Osteocyte (in vitro differentiated cells): Measurements from ENCODE around the gene IL9R. TPM values are rescaled to one million over a fixed set of nuclear protein-coding genes. Genes with fewer than 3 reads are reported as not detected.
A peak's percentile ranks its signal among the peaks of the same experiment; 100 is the strongest.
"Not testable (repeated sequence)": the region's sequence is repeated elsewhere in the genome, so short reads cannot be mapped to it uniquely, and the experiment has no call there.

Experiments
- DNase-seq: peaks from one replicate; pipeline ENCODE4 v3.0.0; 2021; ENCODE audit warnings: mixed read lengths; ENCODE audit not compliant: unreplicated experiment; ENCODE audit errors: extremely low spot score
- H3K27ac Mint-ChIP-seq: one replicate; pipeline ENCODE4 v1.8.0; 2021; ENCODE audit warnings: mild to moderate bottlenecking, mixed read lengths; ENCODE audit not compliant: unreplicated experiment
- H3K27me3 Mint-ChIP-seq: one replicate; pipeline ENCODE4 v1.8.0; 2021; ENCODE audit warnings: mixed read lengths; ENCODE audit not compliant: unreplicated experiment
- H3K36me3 Mint-ChIP-seq: one replicate; pipeline ENCODE4 v1.8.0; 2021; ENCODE audit warnings: mixed read lengths; ENCODE audit not compliant: unreplicated experiment
- H3K4me1 Mint-ChIP-seq: one replicate; pipeline ENCODE4 v1.8.0; 2021; ENCODE audit warnings: mixed read lengths; ENCODE audit not compliant: unreplicated experiment
- H3K4me3 Mint-ChIP-seq: one replicate; pipeline ENCODE4 v1.8.0; 2021; ENCODE audit warnings: mild to moderate bottlenecking, moderate library complexity, mixed read lengths; ENCODE audit not compliant: unreplicated experiment
- H3K9me3 Mint-ChIP-seq: one replicate; pipeline ENCODE4 v1.8.0; 2021; ENCODE audit warnings: mixed read lengths; ENCODE audit not compliant: unreplicated experiment
- total RNA-seq: library from RNA; stranded (reverse); gene quantifications from 2 replicates; pipeline ENCODE4 v1.2.1, GENCODE V29; 2021
- TF ChIP-seq, protein P1 (sequence below): fragments of 200-600 bp; sonication (generic); IDR thresholded peaks from 2 replicates; pipeline ENCODE4 v1.5.0; 2021; ENCODE audit warnings: antibody characterized with exemption, mild to moderate bottlenecking, moderate library complexity

IL9R gene
- total RNA-seq, 1 donor from 2014 or later, result not detected

DNA sequence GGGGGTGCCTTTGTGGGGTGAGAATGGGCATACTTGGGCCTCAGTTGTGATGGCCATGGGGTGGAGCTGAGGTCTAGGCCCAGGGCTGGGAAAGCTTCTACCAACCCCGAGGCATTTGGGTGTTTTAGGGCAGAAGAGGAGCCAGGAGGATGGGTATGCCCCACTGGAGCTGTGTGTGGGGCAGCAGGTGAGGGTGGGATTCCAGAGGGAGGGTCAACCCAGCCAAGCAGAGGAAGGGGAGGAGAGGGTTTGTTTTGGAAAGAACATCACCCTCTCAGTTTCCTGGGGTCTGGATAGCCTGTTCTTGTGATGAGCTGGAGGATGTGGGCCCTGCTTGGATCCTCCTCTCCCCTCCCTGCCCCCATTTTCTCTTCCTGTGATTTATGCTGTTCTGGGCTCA lies 620 bp downstream of the IL9R start:
- TF ChIP-seq, protein P1, sequence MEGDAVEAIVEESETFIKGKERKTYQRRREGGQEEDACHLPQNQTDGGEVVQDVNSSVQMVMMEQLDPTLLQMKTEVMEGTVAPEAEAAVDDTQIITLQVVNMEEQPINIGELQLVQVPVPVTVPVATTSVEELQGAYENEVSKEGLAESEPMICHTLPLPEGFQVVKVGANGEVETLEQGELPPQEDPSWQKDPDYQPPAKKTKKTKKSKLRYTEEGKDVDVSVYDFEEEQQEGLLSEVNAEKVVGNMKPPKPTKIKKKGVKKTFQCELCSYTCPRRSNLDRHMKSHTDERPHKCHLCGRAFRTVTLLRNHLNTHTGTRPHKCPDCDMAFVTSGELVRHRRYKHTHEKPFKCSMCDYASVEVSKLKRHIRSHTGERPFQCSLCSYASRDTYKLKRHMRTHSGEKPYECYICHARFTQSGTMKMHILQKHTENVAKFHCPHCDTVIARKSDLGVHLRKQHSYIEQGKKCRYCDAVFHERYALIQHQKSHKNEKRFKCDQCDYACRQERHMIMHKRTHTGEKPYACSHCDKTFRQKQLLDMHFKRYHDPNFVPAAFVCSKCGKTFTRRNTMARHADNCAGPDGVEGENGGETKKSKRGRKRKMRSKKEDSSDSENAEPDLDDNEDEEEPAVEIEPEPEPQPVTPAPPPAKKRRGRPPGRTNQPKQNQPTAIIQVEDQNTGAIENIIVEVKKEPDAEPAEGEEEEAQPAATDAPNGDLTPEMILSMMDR, result no peak
- Mint-ChIP-seq H3K9me3 (no peaks in the 10 kb centered on the region), H3K4me3 (no peak overlapping the region), H3K27me3 (no peaks in the 10 kb centered on the region), H3K4me1 (no peaks in the 10 kb centered on the region), H3K36me3 (no peaks in the 10 kb centered on the region), H3K27ac (no peak overlapping the region)
- peak; percentile 36 for DNase-seq

DNA sequence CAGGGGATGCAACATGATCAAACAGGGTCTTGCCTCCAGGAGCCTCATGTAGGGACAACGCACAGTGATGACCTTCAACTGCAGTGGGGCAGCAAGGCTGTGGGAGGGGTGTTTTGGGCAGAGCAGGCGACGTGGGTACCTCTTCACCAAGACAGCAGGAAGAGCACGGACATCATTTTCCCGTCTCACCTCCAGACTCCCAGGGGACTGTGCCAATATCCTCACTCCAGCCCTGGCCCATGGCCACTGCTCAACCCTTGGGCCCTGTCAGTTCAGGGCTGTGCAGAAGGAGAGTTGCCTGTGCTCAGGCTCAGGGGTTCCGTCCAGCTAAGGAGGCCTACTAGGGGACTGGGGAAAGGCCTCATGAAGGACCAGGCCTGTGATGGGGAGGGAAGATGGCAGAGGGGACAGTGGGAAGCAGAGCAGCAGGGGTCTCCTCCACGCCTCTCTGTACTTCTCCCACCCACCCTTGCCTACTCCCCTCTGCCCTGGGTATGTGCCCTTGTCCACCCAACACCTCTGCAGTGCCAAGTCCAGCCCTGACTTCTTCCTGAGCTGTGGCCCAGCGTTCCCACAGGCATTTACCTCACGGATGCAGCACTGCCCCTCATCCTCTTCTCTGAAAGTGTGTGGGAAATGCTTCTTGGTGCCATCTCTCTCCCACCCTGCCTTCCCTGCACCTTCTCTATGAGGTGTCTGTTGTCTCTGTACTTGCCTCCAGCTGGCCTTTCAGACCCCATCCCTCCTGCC lies 1.4 kb downstream of the IL9R start:
- TF ChIP-seq, protein P1, result no peak
- no peaks in the 10 kb centered on the region for H3K36me3 Mint-ChIP-seq
- H3K9me3 Mint-ChIP-seq, result no peaks in the 10 kb centered on the region
- H3K27ac Mint-ChIP-seq, result no peak overlapping the region
- no peaks in the 10 kb centered on the region for H3K4me1 Mint-ChIP-seq
- H3K4me3 Mint-ChIP-seq, result no peak overlapping the region
- peak; percentile 75 for DNase-seq
- no peaks in the 10 kb centered on the region for H3K27me3 Mint-ChIP-seq

DNA sequence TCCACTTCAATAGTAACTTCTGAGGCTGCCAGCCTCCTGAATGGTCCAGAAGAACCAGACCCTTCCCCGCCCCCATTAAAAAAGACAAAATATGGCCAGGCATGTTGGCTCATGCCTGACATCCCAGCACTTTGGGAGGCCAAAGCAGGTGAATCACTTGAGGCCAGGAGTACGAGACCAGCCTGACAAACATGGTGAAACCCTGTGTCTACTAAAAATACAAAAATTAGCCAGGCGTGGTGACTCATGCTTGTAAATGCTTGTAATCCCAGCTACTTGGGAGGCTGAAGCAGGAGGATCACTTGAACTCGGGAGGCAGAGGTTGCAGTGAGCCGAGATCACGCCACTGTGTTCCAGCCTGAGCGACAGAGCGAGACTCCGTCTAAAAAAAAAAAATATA lies 2.3 kb downstream of the IL9R start:
- H3K27ac Mint-ChIP-seq, DNase-seq, H3K27me3 Mint-ChIP-seq, H3K36me3 Mint-ChIP-seq, H3K9me3 Mint-ChIP-seq, H3K4me1 Mint-ChIP-seq, H3K4me3 Mint-ChIP-seq: not testable (repeated sequence)

DNA sequence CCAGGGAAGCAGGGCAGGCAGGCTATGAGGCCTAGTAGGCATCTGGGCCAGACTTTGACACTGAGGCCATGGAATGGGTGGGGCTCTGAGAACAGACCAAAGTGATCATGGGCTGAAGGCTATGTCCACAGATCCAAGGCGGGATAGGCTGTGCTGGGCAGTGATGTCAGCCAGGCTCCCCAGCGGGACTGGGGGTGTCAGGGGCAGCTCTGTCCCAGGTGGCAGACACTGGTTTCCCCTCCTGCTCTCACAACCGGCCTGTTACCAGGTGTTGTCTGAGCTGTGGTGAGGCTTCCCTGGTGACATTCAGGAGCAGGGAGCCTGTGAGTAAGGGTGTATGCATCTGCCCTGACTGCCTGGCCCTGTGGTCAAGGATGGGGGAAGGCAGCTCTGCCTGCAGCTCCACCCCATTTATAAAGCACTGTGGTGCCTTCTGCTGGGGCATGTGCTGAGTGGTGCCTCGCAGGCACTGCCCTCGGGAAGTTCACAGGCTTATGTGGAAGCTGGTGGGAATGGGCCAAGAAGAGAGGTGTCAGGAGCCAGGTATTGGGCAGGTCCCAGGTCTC lies 2.9 kb downstream of the IL9R start:
- peak; percentile 69 for DNase-seq
- Mint-ChIP-seq H3K4me1 (no peaks in the 10 kb centered on the region), H3K27ac (no peak overlapping the region), H3K4me3 (no peak overlapping the region), H3K9me3 (no peaks in the 10 kb centered on the region), H3K36me3 (no peaks in the 10 kb centered on the region), H3K27me3 (no peaks in the 10 kb centered on the region)
- TF ChIP-seq, protein P1, result no peak

DNA sequence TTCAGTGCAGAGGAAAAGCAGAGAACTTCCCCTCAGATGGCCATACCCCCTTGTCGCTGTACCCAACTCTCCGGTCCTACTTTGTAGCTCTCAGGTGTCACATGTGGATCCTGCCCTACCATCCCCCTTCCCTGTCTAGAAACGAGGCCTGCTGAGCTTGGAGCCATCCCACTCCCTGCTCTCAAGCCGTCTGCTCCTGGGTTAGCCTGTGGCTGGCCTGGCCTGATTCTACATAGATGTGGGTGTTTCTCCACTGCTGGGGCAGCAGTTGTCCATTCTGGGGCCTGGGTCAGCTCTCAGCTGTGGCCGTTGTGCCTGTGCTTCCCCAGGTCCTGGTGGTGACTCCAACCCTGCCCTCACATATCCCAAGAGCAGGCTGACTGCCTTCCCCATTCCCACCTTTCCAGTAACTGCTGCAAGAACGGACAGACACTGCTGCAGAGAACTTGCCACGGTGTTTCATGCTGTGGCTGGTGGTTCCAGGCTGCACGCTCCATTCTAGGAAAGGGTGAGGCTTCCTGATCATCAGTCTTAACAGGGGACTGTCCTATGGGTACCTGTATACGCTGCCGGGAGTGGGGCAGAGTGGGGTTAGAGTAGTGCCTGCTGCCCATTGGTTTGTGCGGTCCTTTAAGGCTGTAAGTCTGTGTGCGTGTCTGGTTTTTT lies 3.6 kb downstream of the IL9R start:
- no peak overlapping the region for H3K27ac Mint-ChIP-seq
- TF ChIP-seq, protein P1, result no peak
- DNase-seq, result no peak
- no peaks in the 10 kb centered on the region for H3K4me1 Mint-ChIP-seq
- no peaks in the 10 kb centered on the region for H3K27me3 Mint-ChIP-seq
- H3K36me3 Mint-ChIP-seq, result no peaks in the 10 kb centered on the region
- H3K4me3 Mint-ChIP-seq, result no peak overlapping the region
- no peaks in the 10 kb centered on the region for H3K9me3 Mint-ChIP-seq
